Pancreas (tissue), 10 donors: ENCODE measurements around the gene TMEM9. TPM values are rescaled to one million over a fixed set of nuclear protein-coding genes. Genes with fewer than 3 reads are reported as not detected.
A peak's percentile ranks its signal among the peaks of the same experiment; 100 is the strongest.

Source experiments
- ATAC-seq, 4 donors: fragments of 200-7000 bp; cut with Tn5 transposase; one replicate each; pipeline versions ENCODE4 v1.8.0 to v1.9.1; 2020; ENCODE audit warnings: mild to moderate bottlenecking in 4 of 4, moderate library complexity in 4 of 4
- DNase-seq, 6 donors: peaks; one replicate each; pipeline ENCODE4 v3.0.0-alpha.2; 2020
- FAIRE-seq: peaks from 2 replicates; lab custom pipeline; 2012; peaks lifted over from hg19 to GRCh38; lab: Jason Lieb, UNC
- H3K27ac ChIP-seq, 4 donors: fragments of 200-600 bp; sonication (generic); 1 replicate in 3 of 4; 2 replicates in 1 of 4; pipeline versions ENCODE4 v1.5.0 to v1.8.0; 2020
- H3K27me3 ChIP-seq, 4 donors: fragments of 200-600 bp; one replicate each; pipeline ENCODE4 v1.8.0; 2021
- H3K36me3 ChIP-seq, 3 donors: fragments of 200-600 bp; sonication (generic) in 1 of 3; one replicate each; pipeline versions ENCODE4 v1.5.0 to v1.8.0; 2020 to 2021
- H3K4me1 ChIP-seq, 3 donors: fragments of 200-600 bp; one replicate each; pipeline ENCODE4 v1.8.0; 2021
- H3K4me3 ChIP-seq, 4 donors: fragments of 200-600 bp; sonication (generic) in 2 of 4; one replicate each; pipeline versions ENCODE4 v1.5.0 to v1.8.0; 2020 to 2021
- H3K9me3 ChIP-seq, 4 donors: fragments of 200-600 bp; one replicate each; pipeline ENCODE4 v1.8.0; 2021
- WGBS, 2 donors: extraction: QIAGEN DNeasy Blood & Tissue Kit; methylation state at CpG; one replicate each; pipeline ENCODE4 v1.1.7; 2013; 5-methylcytosine and 5-hydroxymethylcytosine counted together
- intact Hi-C, 3 donors: fragments of 100-400 bp; cut with DNase I; formaldehyde crosslinking; loops; one replicate each; pipeline versions ENCODE4 v1.11.1 to v1.14.2; 2022
- polyA plus RNA-seq, 2 donors: library from polyadenylated mRNA; stranded (reverse); fragments of 200-250 nt; gene quantifications; one replicate each; pipeline ENCODE4 v1.2.3, GENCODE V29; 2013
- total RNA-seq, 6 donors: library from RNA; stranded (reverse); fragmentation: NEBNext Ultra II Directional in 4 of 6; extraction: Animal tissue kit (Norgen Biotek cat#: 25700) in 4 of 6; gene quantifications; one replicate each; pipeline versions ENCODE4 v1.2.1 to v1.2.4, GENCODE V29; 2021 to 2023
- TF ChIP-seq, protein P1 (sequence below), 4 donors: fragments of 200-600 bp; sonication (generic) in 3 of 4; IDR thresholded peaks; one replicate each; pipeline versions ENCODE4 v1.5.0 to v1.8.0; 2021; ENCODE audit warnings: antibody characterized with exemption in 4 of 4
- donor health status: healthy with polysubstance abuse.
- donor health status: DM: no; HTN: no; CAD: no; lungs with moderate emphysema.
- donor health status: DM: no; HTN: no; CAD: no.
- donor health status: control.
- donor health status: control.
- donor health status: Bipolar disorder and iron deficiency.
- donor health status: DM: yes; HTN: yes; CAD: no.
- donor health status: DM: no; HTN: no; CAD: no.
- donor health status: DM: no; HTN: no; CAD: no.
- donor health status: DM: yes; HTN: yes; CAD: no.

The TMEM9 gene
- total and polyA plus RNA-seq, 8 donors = 21.3 to 87.7 (median 37.5) TPM

DNA sequence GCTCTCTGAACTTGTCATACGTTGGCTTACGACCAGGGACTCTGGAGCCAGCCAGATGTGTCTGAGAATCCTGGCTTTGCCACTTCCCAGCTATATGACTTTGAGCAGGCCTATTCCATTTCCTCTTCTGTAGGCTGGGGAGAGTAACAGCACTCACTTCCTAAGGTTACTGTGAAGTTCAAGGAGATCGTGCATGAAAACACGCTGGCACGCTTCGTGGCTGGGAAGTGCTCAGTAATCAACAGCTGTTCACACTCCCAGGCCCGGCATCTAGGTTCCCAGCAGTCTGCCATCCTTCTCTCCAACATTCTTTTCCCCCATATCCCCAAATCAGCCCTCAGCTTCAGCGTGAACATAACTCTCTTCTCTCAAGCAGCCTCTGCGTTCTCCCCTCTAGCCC is 29.3 kb downstream of the TMEM9 start:
- peaks cover 22 to 29% (median 29%) of the 10 kb centered on the region in 3 donors for H3K4me1 ChIP-seq
- intact Hi-C loops = no loop called here
- H3K9me3 ChIP-seq = no peaks in the 10 kb centered on the region
- no peaks in the 10 kb centered on the region for H3K36me3 ChIP-seq
- ATAC-seq = peak; percentile 52 to 71 (median 58)
- no peak overlapping the region for H3K4me3 ChIP-seq
- FAIRE-seq = no peak
- H3K27ac ChIP-seq = peak overlapping the region; percentile 70 to 79 (median 77)
- H3K27me3 ChIP-seq = no peaks in the 10 kb centered on the region
- WGBS, 2 donors = 30 to 40% methylated on average over 9 of the region's 9 CpGs
- TF ChIP-seq, protein P1, sequence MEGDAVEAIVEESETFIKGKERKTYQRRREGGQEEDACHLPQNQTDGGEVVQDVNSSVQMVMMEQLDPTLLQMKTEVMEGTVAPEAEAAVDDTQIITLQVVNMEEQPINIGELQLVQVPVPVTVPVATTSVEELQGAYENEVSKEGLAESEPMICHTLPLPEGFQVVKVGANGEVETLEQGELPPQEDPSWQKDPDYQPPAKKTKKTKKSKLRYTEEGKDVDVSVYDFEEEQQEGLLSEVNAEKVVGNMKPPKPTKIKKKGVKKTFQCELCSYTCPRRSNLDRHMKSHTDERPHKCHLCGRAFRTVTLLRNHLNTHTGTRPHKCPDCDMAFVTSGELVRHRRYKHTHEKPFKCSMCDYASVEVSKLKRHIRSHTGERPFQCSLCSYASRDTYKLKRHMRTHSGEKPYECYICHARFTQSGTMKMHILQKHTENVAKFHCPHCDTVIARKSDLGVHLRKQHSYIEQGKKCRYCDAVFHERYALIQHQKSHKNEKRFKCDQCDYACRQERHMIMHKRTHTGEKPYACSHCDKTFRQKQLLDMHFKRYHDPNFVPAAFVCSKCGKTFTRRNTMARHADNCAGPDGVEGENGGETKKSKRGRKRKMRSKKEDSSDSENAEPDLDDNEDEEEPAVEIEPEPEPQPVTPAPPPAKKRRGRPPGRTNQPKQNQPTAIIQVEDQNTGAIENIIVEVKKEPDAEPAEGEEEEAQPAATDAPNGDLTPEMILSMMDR (IDR thresholded peaks at IDR 0.05) = no peak
- DNase-seq = peak; percentile 79 to 88 (median 85)

DNA sequence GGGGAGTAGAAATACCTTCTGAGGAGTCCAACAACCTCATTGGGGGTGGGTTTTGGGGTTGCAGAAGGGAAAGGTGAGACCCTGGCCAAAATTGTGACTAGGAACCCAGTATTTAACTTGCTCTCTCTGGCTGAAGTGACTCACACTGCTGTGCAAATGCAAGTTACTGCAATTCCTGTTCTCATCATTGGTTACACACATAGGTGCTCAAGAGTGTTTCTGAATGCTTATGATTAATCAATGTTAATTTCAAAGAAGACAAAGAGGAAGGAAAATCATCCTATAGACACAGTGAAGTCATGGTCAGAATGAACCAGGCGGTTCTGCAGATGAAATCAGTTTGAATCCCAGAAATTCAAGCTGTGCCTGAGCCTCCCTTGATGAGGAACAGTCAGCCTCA is 30.4 kb downstream of the TMEM9 start:
- H3K27me3 ChIP-seq = no peaks in the 10 kb centered on the region
- WGBS, 2 donors = 93 to 95% methylated on average over 1 of the region's 1 CpG
- peak overlapping the region in 3 of 4 donors; percentile 76 to 79 (median 78) for H3K27ac ChIP-seq
- H3K4me3 ChIP-seq = no peak overlapping the region
- FAIRE-seq = no peak
- DNase-seq = no peak
- intact Hi-C loops = no loop called here
- H3K4me1 ChIP-seq = peaks cover 22 to 29% (median 29%) of the 10 kb centered on the region in 3 donors
- no peak for ATAC-seq
- H3K36me3 ChIP-seq = no peaks in the 10 kb centered on the region
- no peaks in the 10 kb centered on the region for H3K9me3 ChIP-seq
- TF ChIP-seq, protein P1 (IDR thresholded peaks at IDR 0.05) = no peak

DNA sequence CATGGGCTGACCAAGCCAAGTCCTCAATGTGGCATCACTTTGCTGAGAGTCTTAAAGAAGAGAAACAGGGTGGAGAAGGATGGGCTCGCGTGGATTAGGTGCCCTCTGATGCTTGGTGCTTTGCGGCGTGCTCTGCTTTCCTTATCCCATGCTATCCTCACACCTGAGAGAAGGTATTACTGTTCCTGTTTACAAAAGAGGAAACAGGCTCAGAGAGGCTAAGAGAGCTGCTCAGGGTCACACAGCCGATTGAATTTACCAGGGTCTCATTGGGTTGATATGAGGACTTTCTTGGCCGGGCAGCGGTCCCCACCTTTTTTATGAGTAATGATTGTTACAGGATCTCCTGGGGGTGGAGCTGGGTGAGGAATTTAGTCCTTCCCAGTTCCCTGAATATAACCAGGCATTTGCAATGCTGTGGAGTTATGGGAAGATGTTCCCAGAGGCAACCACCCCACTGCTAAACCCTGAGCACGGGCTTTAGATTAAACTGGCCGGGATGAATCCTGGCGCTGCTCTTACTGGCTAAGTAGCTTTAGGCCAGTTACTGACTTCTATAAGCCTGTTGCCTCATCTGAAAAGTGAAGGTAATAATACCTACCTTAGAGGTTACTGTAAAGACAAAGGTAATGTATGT is 31.8 kb downstream of the TMEM9 start:
- 83 to 92% methylated on average over 10 of the region's 10 CpGs for WGBS, 2 donors
- intact Hi-C loops = no loop called here
- TF ChIP-seq, protein P1 (IDR thresholded peaks at IDR 0.05) = no peak
- H3K27ac ChIP-seq = no peak overlapping the region
- DNase-seq = no peak
- no peak for FAIRE-seq
- H3K27me3 ChIP-seq = no peaks in the 10 kb centered on the region
- H3K36me3 ChIP-seq = no peaks in the 10 kb centered on the region
- H3K4me1 ChIP-seq = peaks cover 22 to 29% (median 29%) of the 10 kb centered on the region in 3 donors
- no peak for ATAC-seq
- no peaks in the 10 kb centered on the region for H3K9me3 ChIP-seq
- no peak overlapping the region for H3K4me3 ChIP-seq

DNA sequence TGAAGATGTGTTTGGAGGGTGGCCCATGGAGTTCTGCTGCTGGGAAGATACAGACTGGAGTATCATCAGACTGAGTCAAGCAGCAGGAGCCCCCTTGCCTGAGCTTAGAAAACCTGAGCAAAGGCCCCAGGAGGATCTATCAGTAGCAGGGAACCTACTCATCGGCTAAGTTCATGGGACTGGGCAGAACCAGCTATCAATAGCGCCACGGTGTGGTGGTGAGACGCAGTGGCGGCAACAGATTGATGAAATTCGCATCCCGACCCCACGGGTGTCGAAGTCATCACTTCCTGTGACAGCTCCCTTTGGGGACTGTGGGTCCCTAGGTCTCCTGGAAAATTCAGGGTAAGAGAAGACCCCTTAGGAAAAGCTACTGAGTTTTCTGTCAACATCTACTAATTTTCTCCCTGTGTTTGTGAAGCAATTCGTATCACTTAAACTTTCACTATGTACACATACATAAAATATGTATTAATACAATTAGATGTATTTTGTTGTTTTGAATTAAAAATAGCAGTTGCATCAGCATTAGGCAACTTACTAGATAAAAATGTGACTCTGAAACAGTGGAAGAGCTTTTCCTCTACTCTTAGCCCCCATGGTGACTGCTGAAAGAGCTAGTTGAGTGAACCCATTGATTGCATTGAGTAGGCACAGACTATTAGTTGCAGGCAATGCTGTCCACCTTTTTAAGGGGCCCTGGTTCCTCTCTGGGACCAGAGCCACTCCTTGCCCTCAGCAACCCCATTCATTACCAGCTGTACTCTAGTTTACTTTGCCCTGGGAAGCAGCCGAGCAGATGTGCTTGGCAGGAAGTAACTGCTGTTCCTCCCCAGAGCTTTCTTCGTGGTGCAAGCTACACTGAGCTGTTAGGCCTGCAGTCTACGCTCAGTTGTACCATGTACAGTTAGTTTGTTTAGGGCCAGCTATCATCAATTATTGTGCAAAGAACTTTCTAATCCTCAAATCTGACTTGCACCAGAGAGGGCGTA is 34.8 kb downstream of the TMEM9 start:
- Histone ChIP-seq H3K4me1 (peaks cover 7 to 12% (median 10%) of the 10 kb centered on the region in 3 donors), H3K36me3 (no peaks in the 10 kb centered on the region), H3K27me3 (no peaks in the 10 kb centered on the region), H3K9me3 (no peaks in the 10 kb centered on the region), H3K4me3 (no peak overlapping the region), H3K27ac (no peak overlapping the region)
- intact Hi-C loops = loop anchor here in 1 of 3 donors (10.0 kb wide), 1 partner anchor 145 kb away; no protein-coding TSS in a partner anchor
- TF ChIP-seq, protein P1 (IDR thresholded peaks at IDR 0.05) = peak in 2 of 4 donors; percentile 23 to 27
- ATAC-seq = peak in 1 of 4 donors; percentile 10
- no peak for FAIRE-seq
- 52 to 54% methylated on average over 14 of the region's 14 CpGs for WGBS, 2 donors
- peak in 1 of 6 donors; percentile 42 for DNase-seq
